NCI-H1930 (cell line): ENCODE results near the gene SLC4A1AP.
"Not testable (repeated sequence)": the region's sequence is repeated elsewhere in the genome, so short reads cannot be mapped to it uniquely, and the experiment has no call there.

Experiments used
- DNase-seq, 2 experiments: peaks; one replicate each; lab custom pipeline; 2025; lab: John Stamatoyannopoulos, UW

Gene SLC4A1AP

DNA sequence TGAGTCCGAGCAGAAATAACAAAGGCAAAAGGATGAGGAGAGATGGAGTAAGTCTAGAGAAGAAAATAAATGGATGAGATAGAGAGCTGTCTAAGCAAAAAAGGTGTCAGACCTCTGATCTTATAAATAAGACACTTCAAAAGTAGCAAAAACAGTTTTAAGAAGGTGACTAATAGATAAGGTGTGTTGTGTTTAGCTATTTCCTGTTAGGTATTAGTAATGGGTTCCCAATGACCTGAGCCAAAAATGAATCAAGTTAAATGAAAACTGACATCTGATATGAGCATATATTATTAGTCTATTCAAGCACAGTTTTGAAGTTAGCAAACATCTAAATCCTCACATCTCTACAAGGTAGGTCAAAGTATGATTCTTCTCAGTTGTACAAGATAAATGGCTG, 10.9 kb upstream of the SLC4A1AP start:
- DNase-seq = no peak

DNA sequence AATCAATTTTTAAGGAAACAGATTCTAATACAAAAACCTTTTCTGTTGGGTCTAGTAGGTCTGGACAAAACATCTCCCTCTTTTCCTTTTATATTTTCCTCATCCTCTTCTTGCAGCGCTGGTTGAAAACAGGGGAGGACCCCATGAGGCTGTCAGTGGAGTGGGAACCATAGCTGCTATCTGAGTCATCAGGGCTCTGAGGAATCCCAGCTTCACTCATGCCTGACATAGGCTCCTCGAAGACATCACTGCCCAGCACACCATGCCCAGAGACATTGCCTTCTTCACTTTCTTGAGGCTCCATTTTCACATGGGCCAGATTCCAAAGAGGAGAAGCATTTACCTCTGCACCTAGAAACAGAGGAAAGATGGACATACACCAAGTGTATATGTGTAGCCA, 10.3 kb upstream of the SLC4A1AP start:
- DNase-seq = no peak

DNA sequence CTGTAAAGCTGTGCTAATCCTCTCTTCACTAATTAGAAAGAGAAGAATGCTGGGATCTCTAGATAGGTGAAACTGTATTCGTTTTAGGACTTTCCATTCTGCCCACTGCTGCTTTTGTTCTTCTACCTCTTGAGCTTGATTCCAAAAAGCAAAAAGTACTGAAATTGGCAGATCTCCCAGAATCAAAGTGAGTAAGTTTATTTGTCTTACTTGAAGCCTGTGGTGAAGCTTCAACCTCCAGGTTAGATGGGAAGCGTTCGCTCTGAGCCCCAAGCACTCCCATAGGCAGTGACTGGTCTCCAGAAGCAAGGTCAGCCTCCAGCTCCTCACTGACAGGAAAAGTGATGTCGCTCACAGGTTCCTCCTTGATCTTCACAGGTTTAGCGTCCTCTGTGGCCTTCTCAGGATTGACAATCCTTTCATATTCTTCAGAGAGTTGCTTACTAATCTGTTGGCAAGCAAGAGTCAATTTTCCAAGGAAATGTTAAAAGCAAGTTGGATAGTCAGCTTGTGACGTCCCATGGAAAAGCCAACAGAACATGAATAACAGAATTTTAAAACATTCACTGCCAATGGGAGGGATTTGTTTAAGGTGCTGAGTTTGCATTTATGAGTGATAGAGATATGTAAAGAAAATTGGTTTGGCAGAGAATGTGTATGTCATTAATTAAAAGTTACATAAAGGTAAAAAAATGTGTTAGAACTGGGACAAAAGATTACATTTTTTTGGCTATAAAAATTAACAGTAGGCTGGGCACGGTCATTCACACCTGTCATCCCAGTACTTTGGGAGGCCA, 8.3 kb upstream of the SLC4A1AP start:
- no peak for DNase-seq

DNA sequence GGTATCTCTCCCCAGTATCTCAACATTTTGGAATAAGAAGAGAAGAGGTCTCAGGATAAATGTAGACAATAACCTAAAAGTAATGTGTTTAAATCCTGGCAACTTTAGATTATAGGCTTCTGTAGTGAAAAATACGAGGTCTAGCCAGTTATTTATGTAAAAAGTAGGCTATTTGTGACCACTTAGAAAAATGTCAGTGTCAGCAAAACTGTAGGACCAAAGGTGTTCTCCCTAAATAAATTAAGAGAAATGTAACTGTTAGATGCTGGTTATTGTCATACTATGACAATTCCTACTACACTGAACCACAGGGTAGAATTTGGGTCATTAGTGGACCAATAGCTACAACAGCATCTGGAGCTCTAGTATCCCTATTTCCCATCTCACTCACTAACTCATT, 2.3 kb upstream of the SLC4A1AP start:
- DNase-seq = no peak

DNA sequence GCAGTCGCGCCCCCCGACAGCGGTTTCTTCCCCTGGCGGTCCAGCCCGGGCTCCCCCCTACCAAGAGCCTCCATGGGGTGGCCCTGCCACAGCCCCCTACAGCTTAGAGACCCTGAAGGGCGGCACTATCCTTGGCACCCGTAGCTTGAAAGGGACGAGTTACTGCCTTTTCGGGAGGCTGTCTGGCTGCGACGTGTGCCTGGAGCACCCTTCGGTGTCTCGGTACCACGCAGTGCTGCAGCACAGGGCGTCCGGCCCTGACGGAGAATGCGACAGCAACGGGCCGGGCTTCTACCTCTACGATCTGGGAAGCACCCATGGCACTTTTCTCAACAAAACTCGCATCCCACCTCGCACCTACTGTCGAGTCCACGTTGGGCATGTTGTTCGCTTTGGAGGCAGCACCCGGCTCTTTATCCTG, 475 bp downstream of the SLC4A1AP start:
- no peak for DNase-seq

DNA sequence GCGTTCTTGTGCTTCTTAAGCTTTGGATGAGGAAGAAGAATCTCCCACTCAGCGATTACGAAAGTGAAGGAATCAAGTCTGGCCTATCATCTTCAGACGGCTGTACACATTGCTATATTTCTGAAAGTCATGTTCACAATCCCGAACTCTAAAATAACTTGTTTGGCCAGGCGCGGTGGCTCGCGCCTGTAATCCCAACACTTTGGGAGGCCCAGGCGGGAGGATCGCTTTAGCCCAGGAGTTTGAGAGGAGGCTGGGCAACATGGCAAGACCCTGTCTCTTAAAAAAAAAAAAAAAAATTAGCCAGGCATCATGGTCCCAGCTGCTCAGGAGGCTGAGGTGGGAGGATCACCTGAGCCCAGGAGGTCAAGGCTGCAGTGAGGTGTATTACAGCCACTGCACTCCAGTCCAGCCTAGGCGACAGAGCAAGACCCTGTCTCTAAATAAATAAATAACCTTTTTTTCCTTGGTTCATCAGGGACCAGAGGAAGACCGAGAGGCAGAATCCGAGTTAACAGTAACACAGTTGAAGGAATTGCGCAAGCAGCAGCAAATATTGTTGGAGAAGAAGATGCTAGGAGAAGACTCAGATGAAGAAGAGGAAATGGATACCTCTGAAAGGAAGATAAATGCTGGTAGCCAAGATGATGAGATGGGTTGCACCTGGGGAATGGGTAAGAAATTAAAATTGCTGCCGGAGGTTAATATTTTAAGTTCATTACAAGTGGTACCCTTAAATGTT, 1.1 kb downstream of the SLC4A1AP start:
- DNase-seq = no peak

DNA sequence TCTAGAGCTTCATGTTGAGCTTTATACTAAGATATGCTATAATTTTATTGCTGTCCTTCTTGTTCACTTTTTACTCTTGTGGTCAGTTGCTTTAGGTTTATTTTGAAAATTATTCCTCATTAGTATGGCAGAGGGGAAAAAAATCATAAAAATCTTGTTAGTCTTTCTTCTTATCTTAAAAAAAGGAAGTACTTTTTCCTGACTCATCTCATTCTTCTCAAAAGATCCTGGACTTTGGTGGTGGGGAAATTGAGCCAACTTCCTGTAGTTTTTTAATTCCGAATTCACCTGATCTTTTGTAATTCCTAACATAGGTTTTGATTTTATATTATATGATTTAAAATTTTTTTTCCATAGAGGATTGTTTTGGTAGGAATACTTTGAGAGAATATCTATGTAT, 3.8 kb downstream of the SLC4A1AP start:
- DNase-seq = no peak

DNA sequence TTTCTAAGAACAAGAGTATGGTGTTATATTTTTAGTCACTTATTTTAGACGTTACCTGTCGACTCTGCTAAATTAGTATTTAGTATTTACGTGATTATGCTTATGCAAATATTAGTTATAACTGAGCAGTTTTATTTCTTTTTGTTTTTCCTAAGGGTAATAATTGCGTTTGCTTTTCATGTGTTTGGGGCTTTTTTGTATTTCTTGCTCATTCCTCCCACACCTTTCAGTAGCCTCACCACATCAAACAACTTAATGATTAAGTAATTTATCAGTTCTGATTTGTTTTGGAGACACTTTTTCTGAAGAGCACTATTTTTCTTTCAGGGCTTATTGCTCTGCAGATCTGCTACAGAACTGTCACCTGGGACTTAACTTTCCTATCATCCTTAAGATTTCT, 7.5 kb downstream of the SLC4A1AP start:
- no peak for DNase-seq

DNA sequence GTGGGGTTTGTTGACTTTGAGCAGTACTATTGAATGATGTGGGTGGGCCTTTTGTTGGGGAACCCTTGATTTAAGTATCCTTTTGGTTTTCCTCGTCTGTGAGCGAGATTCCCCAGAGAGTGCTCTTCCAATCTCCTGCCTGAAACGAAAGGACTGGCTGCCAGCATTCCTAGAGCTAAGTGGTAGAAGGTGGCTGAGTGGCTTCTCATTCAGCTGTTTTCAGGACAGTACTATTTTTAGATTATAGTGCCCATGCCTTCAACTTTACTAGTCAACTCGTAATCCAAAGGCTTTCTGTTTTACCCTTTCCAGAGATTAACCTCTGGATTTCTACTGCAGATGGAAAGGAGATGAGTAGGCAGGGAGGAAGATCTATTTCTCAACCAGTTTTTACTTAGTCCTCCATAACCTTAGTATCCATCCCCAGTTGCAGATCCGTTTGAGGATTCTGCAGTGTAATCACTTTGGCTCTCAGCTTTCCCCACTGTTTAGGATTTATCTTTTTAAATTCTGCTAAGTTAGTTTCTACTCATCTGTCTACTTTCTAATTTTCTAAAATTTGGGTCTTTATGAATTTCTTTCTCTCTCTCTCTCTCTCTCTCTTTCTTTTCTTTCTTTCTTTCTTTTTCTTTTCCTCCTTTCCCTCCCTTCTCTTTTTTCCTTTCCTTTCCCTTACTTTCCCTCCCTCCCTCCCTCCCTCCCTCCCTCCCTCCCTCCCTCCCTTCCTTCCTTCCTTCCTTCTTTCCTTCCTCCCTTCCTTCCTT, 9.2 kb downstream of the SLC4A1AP start:
- DNase-seq = no peak

DNA sequence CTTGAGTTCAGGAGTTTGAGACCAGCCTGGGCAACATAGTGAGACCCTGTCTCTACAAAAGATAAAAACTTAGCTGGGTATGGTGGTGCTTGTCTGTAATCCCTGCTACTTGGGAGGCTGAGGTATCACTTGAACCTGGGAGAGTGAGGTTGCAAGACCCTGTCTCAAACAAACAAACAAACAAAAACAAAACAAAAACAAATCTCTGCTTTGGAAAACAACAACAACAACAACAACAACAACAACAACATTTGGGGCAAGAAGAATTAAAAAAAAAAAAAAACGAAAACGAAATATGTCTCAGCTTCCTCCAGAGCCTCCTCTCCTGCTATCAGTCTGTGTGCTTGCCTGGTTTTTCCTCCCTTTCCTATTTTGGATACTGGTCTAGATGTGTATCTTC, 16.9 kb downstream of the SLC4A1AP start:
- no peak for DNase-seq

DNA sequence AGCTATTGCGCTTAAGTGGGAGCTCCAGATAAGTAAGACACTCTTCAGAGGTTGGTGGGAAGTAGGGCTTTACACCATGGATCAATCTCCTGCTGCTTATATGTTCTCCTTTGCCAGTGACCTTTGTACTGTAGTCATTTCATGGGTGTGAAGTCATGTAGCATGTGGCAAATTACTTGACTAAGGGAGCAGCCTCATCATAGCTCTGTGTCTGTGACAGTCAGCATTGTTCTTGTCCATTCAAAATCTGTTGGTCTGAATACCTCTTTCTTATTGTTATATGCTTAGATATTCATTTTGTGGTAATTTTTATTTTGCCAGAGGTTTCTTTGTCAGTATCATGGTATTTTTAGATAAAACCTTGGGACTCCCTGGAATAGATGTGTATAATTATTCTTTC, 18.2 kb downstream of the SLC4A1AP start:
- DNase-seq = no peak

DNA sequence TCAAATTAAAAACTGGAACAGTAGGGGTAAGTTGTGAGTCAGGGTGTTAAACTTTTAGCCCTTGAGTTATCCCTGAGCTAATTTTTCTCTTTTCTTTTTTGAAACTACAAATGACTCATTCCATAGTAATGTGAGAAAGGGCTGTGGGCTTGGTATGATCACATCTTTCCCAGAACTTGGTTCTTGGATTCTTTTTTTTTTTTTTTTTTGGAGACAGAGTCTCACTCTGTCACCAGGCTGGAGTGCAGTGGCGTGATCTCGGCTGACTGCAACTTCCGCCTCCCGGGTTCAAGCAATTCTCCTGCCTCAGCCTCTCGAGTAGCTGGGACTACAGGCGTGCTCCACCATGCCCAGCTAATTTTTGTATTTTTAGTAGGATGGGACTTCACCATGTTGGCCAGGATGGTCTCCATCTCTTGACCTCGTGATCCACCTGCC, 18.7 kb downstream of the SLC4A1AP start:
- DNase-seq = not testable (repeated sequence)

DNA sequence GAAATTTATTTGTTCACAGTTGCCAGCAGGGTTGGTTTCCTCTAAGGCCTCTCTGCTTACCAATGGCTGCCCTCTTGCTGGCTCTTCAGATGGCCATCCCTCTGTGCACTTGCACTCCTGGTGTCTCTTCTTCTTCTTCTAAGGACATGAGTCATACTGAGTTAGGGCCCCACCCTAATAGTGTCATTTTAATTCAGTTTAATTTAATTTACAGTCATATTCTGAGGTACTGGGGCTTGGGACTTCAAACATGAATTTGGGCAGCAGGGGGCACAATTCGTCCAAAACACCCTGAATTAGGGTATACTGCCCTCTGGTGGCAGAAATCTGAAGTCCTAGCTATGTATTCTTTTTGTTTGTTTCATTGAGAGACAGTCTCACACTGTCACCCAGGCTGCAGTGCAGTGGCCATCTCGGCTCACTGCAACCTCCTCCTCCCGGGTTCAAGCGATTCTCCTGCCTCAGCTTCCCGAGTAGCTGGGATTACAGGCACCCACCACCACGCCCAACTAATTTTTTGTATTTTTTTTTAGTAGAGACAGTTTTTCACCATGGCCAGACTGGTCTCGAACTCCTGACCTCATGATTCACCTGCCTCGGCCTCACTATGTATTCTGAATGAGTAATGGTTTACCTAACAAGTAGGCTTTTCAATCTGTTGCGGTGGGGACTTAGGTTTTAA, 19.8 kb downstream of the SLC4A1AP start:
- DNase-seq = peak; percentile 69 to 87

DNA sequence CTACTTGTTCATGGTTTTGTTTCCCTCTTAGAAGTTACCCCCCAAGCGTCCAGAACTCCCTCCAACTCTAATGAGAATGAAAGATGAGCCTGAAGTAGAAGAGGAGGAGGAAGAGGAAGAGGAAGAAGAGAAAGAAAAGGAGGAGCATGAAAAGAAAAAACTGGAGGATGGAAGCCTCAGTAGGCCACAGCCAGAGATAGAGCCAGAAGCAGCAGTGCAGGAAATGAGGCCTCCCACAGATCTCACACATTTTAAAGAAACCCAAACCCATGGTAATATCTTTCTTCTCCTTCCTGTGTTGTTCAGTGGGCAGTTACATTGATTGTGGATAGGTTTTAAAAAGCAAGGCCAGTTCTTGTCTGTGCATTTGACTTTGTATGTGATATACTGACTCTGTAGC, 21.3 kb downstream of the SLC4A1AP start:
- DNase-seq = not testable (repeated sequence)

DNA sequence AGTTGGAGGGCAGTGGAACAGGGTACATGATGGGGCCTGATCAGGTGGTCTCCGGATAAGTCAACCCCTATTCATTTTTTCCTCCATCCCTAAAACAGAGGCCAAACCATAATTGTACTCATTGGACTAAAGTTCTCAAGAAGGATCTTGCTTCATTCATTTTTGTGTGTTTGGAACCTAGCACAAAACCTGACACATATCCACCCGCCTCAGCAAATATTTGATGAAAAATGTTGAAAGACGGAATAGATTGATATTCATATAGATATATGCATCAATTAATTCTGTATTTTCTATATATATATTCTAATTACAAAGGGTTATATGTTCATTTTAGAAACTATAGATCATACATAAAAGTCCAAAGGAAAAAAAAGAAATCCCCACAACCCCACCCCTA, 21.9 kb downstream of the SLC4A1AP start:
- no peak for DNase-seq

DNA sequence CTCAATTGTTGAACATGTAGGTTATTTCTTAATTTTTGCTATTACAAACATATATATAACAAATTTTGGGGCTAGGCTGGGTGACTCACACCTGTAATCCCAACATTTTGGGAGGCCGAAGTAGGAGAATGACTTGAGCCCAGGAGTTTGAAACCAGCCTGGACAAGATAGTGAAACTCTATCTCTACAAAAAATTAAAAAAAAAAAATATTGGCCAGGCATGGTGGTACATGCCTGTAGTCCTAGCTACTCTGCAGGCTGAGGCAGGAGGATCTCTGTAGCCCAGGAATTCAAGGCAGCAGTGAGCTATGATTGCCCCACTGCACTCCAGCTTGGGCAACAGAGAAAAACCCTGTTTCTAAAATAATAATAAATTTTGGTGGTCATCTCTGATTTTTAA, 23.5 kb downstream of the SLC4A1AP start:
- DNase-seq = no peak

DNA sequence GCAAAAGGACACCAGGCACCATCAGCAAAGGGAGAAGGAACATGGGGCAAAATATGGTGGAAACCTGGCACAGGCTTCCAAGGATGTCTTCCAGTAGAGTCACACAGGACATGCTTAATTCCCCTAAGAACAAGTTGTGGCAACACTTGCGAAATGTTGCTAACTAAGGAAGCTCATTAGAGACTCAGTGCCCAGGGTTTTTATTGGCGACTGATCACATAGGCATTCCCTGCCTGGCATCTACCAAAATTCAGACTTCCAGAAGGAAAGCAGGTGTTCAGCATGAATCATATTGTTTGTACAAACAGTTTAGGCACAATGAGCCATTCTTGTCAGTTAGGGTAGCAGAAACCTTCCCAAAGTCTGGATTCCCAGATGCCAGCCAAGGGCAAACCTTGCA, 25.7 kb downstream of the SLC4A1AP start:
- peak in 1 of 2 experiments; percentile 40 for DNase-seq

DNA sequence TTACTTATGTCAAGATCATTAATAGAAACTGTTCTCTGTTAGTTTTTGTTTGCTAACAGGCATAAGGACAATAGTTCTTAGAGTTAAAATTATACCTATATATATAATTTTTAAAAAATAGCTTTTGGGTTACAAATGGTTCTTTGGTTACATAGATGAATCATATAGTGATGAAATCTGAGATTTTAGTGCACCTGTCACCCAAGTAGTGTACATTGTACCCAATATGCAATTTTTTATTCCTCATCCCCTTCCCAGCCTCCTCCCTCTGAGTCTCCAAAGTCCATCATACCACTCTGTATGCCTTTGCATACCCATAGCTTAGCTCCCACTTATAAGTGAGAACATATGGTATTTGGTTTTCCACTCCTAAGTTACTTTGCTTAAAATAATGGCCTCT, 26.4 kb downstream of the SLC4A1AP start:
- no peak for DNase-seq

DNA sequence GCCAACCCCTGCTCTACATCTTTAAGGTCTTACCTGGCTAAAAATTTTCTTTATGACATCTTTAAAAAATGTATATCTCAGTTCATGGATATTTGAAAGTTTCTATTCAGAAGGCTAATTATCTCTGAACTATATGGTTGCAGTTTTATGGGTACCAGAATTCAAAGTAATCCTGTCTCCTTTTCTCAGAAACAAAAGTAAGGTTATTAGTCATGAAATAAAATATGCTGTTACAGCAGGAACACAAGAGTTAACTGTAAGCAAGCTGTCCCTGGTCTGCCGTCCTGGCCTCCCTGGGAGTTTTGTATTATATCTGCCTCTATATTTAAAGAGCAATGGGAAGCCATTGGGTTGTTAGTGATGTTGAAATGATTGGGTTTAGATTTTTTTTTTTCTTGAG, 34.0 kb downstream of the SLC4A1AP start:
- DNase-seq = no peak

DNA sequence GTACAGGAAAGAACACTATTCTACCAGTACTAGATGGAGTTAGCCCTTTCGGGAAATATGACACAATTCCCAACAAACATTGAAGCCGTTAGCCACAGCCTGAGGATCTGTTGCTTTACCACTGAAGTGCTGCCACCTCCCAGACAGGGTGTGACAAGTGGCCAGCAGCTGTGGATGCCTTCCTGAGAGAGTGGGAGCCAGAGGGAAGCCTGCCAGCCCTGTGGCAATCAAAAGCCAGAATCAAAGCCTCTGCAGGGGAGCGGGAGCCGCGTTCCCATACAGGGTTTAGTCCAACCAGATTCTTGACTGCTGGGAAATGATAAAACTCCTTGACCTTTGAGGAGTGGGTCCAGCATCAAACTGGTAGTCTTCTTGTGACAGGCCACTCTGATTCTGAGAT, 38.0 kb downstream of the SLC4A1AP start:
- DNase-seq = no peak

DNA sequence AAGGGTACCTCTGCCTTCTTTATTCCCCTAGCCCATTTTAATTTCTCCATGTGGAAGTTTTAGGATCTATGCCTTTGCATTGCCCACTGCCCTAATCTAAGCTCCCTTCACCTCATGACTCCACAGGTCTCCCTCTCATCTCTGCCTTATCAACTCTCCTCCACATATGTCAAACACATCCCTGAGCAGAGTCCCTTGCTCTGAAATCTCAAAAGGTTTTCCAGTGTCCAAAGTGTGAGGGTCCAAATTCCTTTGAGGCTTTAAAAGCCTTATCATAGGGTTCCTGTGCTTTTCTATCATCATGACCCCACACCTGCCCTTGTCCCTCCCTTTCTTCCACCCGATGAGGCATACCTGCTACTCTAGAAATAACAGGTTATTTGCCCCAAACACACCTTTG, 38.6 kb downstream of the SLC4A1AP start:
- DNase-seq = no peak
